ENCODE data around the gene GGT5.
"Not testable (repeated sequence)": the region's sequence is repeated elsewhere in the genome, so short reads cannot be mapped to it uniquely, and the experiment has no call there.

Gene GGT5

GRCh38 chr22:24247564-24248344 is 2.9 kb upstream of the GGT5 start:
- Histone ChIP-seq H3K9ac (ENCODE audit: low read length) (no peak overlapping the region), H2AFZ (ENCODE audit: low read depth, low read length) (peak overlapping the region; percentile 68; the same call in 1 of the 2 replicates), H3K79me2 (ENCODE audit: low read length) (no peaks in the 10 kb centered on the region), H3K36me3 (replicated peaks; ENCODE audit: low read depth, low read length) (no peaks in the 10 kb centered on the region), H3K4me2 (ENCODE audit: low read length) (peak overlapping the region; percentile 28; the same call in 1 of the 2 replicates), H3K9me3 (ENCODE audit: insufficient read depth, low read length) (no peaks in the 10 kb centered on the region), H4K20me1 (ENCODE audit: insufficient read depth, low read length) (no peaks in the 10 kb centered on the region), H3K4me3 (ENCODE audit: low read length) (no peak overlapping the region), H3K27me3 (ENCODE audit: low read depth, low read length) (no peaks in the 10 kb centered on the region), H3K4me1 (ENCODE audit: low read length) (peaks cover 10% of the 10 kb centered on the region), H3K27ac (ENCODE audit: low read length) (no peak overlapping the region)
- TF ChIP-seq, protein P1, sequence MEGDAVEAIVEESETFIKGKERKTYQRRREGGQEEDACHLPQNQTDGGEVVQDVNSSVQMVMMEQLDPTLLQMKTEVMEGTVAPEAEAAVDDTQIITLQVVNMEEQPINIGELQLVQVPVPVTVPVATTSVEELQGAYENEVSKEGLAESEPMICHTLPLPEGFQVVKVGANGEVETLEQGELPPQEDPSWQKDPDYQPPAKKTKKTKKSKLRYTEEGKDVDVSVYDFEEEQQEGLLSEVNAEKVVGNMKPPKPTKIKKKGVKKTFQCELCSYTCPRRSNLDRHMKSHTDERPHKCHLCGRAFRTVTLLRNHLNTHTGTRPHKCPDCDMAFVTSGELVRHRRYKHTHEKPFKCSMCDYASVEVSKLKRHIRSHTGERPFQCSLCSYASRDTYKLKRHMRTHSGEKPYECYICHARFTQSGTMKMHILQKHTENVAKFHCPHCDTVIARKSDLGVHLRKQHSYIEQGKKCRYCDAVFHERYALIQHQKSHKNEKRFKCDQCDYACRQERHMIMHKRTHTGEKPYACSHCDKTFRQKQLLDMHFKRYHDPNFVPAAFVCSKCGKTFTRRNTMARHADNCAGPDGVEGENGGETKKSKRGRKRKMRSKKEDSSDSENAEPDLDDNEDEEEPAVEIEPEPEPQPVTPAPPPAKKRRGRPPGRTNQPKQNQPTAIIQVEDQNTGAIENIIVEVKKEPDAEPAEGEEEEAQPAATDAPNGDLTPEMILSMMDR (IDR thresholded peaks at IDR 0.05; ENCODE audit: low read depth, low read length): peak; percentile 69
- no peak for TF ChIP-seq EZH2phosphoT487 (IDR thresholded peaks at IDR 0.05; ENCODE audit: low read depth)

- no peaks in the 10 kb centered on the region for H3K36me3 ChIP-seq (replicated peaks; ENCODE audit: low read depth, low read length)
- H2AFZ ChIP-seq (ENCODE audit: low read depth, low read length): peak overlapping the region; percentile 68; the same call in 1 of the 2 replicates
- no peak overlapping the region for H3K4me3 ChIP-seq (ENCODE audit: low read length)
- H3K4me1 ChIP-seq (ENCODE audit: low read length): peaks cover 16% of the 10 kb centered on the region
- H3K9ac ChIP-seq (ENCODE audit: low read length): no peak overlapping the region
- TF ChIP-seq, protein P1 (IDR thresholded peaks at IDR 0.05; ENCODE audit: low read depth, low read length): no peak
- no peak for TF ChIP-seq EZH2phosphoT487 (IDR thresholded peaks at IDR 0.05; ENCODE audit: low read depth)
- H3K27ac ChIP-seq (ENCODE audit: low read length): no peak overlapping the region
- H3K9me3 ChIP-seq (ENCODE audit: insufficient read depth, low read length): no peaks in the 10 kb centered on the region
- H4K20me1 ChIP-seq (ENCODE audit: insufficient read depth, low read length): no peaks in the 10 kb centered on the region
- H3K79me2 ChIP-seq (ENCODE audit: low read length): no peaks in the 10 kb centered on the region
- no peaks in the 10 kb centered on the region for H3K27me3 ChIP-seq (ENCODE audit: low read depth, low read length)
- H3K4me2 ChIP-seq (ENCODE audit: low read length): peak overlapping the region; percentile 28; the same call in 1 of the 2 replicates
These were observed 2.2 kb upstream of the GGT5 start for GRCh38 chr22:24247011-24247507.

GRCh38 chr22:24245584-24246561 is 991 bp upstream of the GGT5 start:
- not testable (repeated sequence) for H2AFZ ChIP-seq (ENCODE audit: low read depth, low read length); H3K9me3 ChIP-seq (ENCODE audit: insufficient read depth, low read length); H3K9ac ChIP-seq (ENCODE audit: low read length); H3K79me2 ChIP-seq (ENCODE audit: low read length); H4K20me1 ChIP-seq (ENCODE audit: insufficient read depth, low read length); H3K27me3 ChIP-seq (ENCODE audit: low read depth, low read length); H3K27ac ChIP-seq (ENCODE audit: low read length); H3K4me3 ChIP-seq (ENCODE audit: low read length); H3K36me3 ChIP-seq (replicated peaks; ENCODE audit: low read depth, low read length); H3K4me2 ChIP-seq (ENCODE audit: low read length)
- H3K4me1 ChIP-seq (ENCODE audit: low read length): peaks cover 20% of the 10 kb centered on the region

DNA sequence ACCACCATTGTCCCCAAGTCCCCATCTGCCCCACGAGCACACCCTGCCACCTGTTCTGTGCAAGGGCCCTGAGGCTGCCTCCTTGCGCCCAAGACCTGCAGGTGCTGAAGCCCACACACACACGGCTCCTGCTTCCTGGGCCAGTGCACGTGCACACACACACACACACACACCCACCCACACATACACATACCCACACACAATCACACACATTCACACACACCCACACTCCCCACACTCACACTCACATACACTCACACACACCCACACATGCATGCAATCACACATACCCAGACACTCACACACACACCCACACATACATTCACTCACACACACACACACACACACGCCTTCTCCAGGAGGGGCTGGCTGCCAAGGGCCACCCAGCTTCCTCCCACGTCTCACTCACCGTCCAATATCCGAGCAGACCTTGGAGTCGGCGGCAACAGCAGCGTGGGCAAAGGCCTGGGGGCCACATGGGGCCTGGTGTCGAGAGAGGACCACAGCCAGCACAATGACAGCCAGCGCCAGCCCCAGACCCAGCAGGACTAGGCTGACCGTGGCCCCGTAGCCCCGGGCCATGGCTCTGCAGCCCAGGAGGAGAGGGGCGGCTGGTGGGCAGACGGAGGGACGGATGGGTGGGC is 616 bp downstream of the GGT5 start:
- Histone ChIP-seq H3K36me3 (replicated peaks; ENCODE audit: low read depth, low read length) (no peaks in the 10 kb centered on the region), H3K4me2 (ENCODE audit: low read length) (no peak overlapping the region), H3K9me3 (ENCODE audit: insufficient read depth, low read length) (no peaks in the 10 kb centered on the region), H2AFZ (ENCODE audit: low read depth, low read length) (no peak overlapping the region), H3K79me2 (ENCODE audit: low read length) (no peaks in the 10 kb centered on the region), H3K9ac (ENCODE audit: low read length) (no peak overlapping the region), H3K27me3 (ENCODE audit: low read depth, low read length) (no peaks in the 10 kb centered on the region), H3K4me3 (ENCODE audit: low read length) (no peak overlapping the region), H4K20me1 (ENCODE audit: insufficient read depth, low read length) (no peaks in the 10 kb centered on the region), H3K27ac (ENCODE audit: low read length) (no peak overlapping the region), H3K4me1 (ENCODE audit: low read length) (peaks cover 20% of the 10 kb centered on the region)
- TF ChIP-seq EZH2phosphoT487 (IDR thresholded peaks at IDR 0.05; ENCODE audit: low read depth): no peak
- TF ChIP-seq, protein P1 (IDR thresholded peaks at IDR 0.05; ENCODE audit: low read depth, low read length): no peak

DNA sequence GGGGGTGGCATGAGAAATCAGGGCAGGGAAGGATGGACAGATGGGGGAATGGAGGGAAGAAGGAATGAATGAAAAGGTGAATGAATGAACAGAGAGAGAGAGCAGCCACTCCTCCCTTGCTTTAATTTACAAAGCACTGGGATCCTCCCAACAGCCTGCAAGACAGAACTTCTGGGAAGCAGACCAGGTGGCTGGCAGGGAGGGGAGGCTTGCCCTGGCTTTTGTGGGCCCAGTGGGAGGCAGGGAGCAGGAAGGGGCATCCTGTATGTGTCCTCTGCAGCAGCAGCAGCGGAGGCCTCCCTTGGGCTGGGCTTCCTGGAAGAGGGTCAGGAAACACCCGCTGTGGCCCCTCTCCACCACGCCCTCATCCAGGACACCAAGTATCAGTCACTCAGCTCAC is 1.5 kb downstream of the GGT5 start:
- Histone ChIP-seq H3K4me3 (ENCODE audit: low read length) (peak overlapping the region; percentile 40; the same call in 1 of the 2 replicates), H3K9ac (ENCODE audit: low read length) (peak overlapping the region; percentile 2; the same call in 1 of the 2 replicates), H2AFZ (ENCODE audit: low read depth, low read length) (peak overlapping the region; percentile 67; the same call in 1 of the 2 replicates), H3K4me2 (ENCODE audit: low read length) (peak overlapping the region; percentile 59), H3K4me1 (ENCODE audit: low read length) (peaks cover 20% of the 10 kb centered on the region)
- H3K79me2 ChIP-seq (ENCODE audit: low read length); H4K20me1 ChIP-seq (ENCODE audit: insufficient read depth, low read length); H3K27ac ChIP-seq (ENCODE audit: low read length); H3K27me3 ChIP-seq (ENCODE audit: low read depth, low read length); H3K9me3 ChIP-seq (ENCODE audit: insufficient read depth, low read length); H3K36me3 ChIP-seq (replicated peaks; ENCODE audit: low read depth, low read length): not testable (repeated sequence)

- not testable (repeated sequence) for H3K27me3 ChIP-seq (ENCODE audit: low read depth, low read length); H3K4me2 ChIP-seq (ENCODE audit: low read length); H3K9me3 ChIP-seq (ENCODE audit: insufficient read depth, low read length); H2AFZ ChIP-seq (ENCODE audit: low read depth, low read length); H4K20me1 ChIP-seq (ENCODE audit: insufficient read depth, low read length); H3K9ac ChIP-seq (ENCODE audit: low read length); H3K27ac ChIP-seq (ENCODE audit: low read length); H3K79me2 ChIP-seq (ENCODE audit: low read length); H3K36me3 ChIP-seq (replicated peaks; ENCODE audit: low read depth, low read length); H3K4me3 ChIP-seq (ENCODE audit: low read length)
- H3K4me1 ChIP-seq (ENCODE audit: low read length): peaks cover 17% of the 10 kb centered on the region
These were observed 3.7 kb downstream of the GGT5 start for GRCh38 chr22:24240985-24241692.

Data from OCI-LY3 (cell line).